Dermis microvascular lymphatic vessel endothelial cell (primary cell): ENCODE results near the gene NRBP1. TPM values are rescaled to one million over a fixed set of nuclear protein-coding genes. Genes with fewer than 3 reads are reported as not detected.
"Not testable (repeated sequence)": the region's sequence is repeated elsewhere in the genome, so short reads cannot be mapped to it uniquely, and the experiment has no call there.

Experiments
- DNase-seq, 2 donors: peaks; one replicate each; pipeline versions ENCODE4 v3.0.0 to v3.0.0-alpha.2; 2010; ENCODE audit warnings: low read depth in 2 of 2
- total RNA-seq: library from RNA; depleted of rRNA; stranded (reverse); fragments of >200 nt; gene quantifications from 2 replicates; pipeline ENCODE4 v1.2.1, GENCODE V29; 2014

Gene NRBP1
- total RNA-seq, 1 donor from 2014 or later = 91.0 TPM

DNA sequence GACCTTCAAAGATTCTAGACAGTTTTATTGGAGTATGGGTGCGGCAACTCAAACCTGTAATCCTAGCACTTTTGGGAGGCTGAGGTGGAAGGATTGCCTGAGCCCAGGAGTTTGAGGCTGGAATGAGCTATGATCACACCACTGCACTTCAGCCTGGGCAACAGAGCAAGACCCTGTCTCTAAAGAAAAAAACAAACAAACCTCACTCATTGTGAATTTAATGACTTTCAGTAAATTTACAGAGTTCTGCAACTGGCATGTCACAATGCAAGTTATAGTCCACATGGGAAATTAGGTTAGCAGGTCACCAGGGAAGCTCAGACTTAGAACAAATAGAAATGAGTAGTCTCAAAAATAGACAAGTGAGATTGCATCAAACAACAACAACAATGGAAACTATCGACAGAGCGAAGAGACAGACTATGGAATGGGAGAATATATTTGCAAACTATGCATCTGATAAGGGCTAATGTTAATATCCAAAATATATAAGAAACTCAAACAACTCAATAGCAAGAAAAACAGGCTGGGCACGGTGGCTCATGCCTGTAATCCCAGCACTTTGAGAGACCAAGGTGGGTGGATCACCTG, 6.7 kb upstream of the NRBP1 start:
- no peak for DNase-seq

DNA sequence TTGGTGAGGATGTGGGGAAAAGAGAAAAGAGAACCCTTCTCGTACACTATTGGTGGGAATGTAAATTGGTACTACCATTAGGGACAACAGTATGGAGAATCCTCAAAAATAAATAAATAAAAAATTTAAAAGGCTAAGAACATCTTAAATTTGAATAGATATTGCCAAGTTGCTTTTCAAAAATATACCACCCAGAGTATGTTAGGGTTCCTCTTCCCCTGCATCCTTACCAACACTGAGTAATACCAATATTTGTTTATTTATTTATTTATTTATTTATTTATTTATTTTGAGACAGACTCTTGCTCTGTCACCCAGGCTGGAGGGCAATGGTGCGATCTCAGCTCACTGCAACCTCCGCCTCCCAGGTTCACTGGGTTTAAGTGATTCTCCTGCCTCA, 5.5 kb upstream of the NRBP1 start:
- no peak for DNase-seq

DNA sequence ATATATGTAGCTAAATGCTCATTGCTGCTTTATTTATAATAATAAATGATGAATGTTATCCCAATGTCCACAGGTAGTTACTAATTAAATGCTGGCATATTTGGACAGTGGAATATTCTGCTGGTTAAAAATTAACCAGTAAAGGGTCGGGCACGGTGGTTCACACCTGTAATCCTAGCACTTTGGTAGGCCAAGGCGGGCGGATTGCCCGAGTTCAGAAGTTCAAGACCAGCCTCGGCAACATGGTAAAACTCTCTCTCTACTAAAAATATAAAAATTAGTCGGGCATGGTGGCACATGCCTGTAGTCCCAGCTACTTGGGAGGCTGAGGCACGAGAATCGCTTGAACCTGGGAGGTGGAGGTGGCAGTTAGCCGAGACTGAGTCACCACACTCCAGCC, 3.4 kb upstream of the NRBP1 start:
- DNase-seq = not testable (repeated sequence)

DNA sequence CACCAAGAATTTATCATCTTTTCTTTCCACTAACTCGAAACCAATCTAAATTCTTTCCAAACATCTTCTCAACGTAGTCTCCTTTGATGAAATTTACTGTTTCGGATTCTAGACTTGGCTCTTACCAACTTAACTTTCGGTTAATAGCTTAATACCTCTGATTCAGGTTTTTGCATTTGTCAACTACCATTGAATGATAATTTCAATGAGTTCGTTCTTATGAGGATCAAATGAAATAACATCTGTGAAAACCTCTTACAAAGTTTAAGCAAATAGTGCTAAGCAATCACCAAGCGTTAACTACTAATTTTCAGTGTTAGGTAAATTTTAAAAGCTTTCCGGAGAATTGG, 593 bp upstream of the NRBP1 start:
- no peak for DNase-seq

DNA sequence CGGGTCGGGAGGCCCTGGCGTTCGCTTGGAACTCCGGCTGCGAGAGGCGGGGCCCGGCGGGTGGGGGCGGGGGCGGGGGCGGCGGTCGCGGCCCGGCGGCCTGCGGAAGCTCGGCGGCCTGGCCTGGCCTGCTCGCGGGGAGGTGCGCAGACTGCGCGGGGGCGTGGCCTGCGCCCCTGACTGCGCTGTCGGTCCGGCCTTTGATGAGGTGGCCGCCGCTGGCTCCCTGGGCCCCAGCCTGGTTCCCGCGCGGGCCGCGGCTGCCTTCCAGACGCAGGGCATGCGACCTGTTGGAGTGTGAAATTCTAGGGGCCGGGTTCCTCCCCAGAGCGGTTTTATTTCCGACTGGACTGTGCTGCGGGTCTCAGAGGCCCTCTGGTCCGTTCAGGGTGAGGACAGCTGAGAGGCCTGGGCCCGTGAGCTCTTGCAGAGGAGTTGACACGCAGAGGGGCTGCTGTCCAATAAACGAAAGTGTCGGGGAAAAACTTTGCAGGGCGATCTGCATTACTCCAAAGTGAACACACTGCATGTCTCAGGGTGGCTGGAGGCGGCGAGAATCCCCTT, 629 bp downstream of the NRBP1 start:
- peak; percentile 63 to 92 for DNase-seq

DNA sequence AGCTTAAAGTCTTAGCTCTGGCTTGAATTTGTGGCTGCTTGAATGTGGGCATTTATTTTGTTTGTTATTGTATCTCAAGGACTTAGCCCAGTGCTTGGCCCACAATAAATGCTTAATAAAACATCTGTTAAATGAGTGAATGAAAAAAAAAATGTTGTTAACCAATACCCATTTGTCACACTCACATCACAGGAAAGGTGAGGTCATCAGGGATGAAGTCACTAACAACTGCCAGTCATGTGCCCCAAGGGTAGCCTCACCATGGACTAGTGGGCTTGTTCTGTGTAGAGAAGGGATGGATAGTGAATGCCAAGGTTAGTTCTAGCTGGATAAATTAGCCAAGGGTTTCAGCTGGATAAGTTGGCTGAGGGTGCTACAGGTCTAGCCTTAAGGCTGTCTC, 3.0 kb downstream of the NRBP1 start:
- DNase-seq = peak; percentile 45 to 83

DNA sequence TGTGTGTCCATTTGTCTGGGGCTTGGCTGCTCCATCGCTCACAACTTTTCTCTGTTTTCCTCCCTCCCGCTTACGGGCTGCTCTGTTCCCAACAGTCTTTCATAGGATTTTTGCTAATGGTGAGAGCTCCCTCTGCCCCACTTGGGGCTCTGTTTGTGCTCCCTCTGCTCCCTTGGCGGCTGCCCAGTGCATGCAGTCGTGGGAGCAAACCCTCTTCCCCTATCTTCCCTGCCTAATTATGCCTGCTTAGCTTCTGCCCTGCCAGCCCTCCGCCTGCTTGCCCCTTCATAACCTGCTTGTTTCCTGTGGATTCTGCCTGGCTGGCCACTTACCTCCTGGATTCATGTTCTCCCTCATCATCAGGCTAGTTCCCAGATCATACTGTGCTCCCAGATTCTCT, 7.2 kb downstream of the NRBP1 start:
- no peak for DNase-seq

DNA sequence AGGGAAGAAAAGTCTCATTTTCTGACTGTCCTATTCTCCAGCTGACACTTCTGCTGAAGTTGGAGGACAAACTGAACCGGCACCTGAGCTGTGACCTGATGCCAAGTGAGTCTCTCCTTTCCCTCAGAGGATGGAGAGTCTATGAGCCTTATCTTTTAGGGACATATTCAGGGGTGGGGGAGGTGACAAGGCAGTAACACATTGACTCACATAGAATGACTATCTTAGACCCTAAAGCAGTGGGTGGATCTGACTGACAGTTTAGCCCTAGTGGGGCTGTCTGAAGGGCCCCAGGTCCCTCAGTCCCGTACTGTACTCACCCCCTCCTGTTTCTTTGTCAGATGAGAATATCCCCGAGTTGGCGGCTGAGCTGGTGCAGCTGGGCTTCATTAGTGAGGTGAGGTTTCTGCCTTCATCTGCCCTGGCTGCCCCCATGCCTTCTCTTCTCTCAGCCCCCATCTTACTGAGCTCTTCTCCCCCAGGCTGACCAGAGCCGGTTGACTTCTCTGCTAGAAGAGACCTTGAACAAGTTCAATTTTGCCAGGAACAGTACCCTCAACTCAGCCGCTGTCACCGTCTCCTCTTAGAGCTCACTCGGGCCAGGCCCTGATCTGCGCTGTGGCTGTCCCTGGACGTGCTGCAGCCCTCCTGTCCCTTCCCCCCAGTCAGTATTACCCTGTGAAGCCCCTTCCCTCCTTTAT, 12.9 kb downstream of the NRBP1 start:
- no peak for DNase-seq

DNA sequence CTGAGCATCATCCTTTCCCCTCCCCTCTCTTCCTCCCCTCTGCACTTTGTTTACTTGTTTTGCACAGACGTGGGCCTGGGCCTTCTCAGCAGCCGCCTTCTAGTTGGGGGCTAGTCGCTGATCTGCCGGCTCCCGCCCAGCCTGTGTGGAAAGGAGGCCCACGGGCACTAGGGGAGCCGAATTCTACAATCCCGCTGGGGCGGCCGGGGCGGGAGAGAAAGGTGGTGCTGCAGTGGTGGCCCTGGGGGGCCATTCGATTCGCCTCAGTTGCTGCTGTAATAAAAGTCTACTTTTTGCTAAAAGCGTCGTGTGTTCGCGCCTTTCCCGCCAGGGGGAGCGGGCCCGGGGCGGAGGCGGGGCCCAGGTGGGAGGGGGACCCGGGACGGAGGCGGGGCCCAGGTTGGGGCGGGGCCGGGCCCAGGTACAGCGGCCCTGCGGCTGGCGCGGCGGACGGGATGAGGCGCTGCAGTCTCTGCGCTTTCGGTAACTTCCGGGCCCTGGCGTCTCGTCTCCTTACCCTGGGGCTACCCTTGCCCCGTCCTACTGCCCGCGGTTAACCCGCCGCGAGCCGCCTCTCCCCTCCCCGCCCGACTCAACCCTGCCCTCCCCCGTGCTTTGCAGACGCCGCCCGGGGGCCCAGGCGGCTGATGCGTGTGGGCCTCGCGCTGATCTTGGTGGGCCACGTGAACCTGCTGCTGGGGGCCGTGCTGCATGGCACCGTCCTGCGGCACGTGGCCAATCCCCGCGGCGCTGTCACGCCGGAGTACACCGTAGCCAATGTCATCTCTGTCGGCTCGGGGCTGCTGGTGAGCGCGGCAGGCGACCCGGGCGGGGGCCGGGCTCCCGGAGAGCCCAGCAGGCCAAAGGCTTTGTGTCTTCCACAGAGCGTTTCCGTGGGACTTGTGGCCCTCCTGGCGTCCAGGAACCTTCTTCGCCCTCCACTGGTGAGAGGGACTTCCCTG, 13.8 kb downstream of the NRBP1 start, which contains the start of gene KRTCAP3:
Gene KRTCAP3 (plus strand): TSS at position 424 of the 962 bp plus-strand sequence. CDS start 32 bp downstream, at position 456.
- DNase-seq = no peak

DNA sequence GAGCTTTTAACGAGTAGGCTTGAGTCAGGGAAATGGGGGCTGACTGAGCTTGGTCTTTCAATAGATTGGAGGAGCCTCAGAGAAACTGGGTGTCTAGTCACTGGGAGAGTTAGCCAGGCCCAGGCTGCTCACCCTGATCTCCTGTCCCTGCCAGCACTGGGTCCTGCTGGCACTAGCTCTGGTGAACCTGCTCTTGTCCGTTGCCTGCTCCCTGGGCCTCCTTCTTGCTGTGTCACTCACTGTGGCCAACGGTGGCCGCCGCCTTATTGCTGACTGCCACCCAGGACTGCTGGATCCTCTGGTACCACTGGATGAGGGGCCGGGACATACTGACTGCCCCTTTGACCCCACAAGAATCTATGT, 14.5 kb downstream of the NRBP1 start:
- no peak for DNase-seq

DNA sequence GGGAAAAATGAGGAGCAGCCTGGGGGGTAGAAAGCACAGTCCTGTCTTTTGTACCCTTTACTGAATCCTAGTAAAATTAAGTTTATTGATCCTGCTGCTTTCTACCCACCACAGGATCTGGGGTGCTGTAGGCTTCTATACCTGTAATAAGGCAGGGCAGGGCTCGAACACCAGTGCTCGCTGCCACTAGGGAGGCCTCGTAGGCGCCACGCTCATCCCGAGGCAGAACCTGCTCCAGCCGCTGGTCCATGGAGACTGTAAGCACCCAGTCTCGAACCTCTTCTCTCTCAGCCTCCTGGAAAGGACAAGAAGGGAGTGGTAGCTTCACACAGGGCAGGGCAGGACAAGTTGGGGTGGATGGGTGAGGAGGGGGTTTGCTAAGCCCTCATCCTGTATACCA, 16.7 kb downstream of the NRBP1 start:
- DNase-seq = no peak

DNA sequence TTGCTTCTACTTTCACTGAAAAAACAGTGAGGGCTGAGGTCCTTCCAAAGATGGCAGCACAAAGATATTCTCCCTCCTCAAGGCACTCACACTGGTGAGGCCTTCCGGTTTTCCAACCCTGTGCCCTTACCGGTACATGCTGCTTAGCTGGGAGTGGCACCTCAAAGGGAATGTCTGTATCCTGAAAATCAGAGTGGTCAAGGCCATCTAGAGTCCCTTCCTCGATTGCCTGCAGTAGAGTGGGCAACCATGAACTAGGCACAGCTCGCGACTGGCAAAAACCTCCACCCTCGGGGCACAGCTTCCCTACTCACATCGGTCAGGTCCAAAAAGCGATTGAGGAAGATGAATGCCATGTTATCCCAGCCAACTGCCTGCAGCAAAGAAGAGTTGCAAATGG, 17.2 kb downstream of the NRBP1 start:
- no peak for DNase-seq

DNA sequence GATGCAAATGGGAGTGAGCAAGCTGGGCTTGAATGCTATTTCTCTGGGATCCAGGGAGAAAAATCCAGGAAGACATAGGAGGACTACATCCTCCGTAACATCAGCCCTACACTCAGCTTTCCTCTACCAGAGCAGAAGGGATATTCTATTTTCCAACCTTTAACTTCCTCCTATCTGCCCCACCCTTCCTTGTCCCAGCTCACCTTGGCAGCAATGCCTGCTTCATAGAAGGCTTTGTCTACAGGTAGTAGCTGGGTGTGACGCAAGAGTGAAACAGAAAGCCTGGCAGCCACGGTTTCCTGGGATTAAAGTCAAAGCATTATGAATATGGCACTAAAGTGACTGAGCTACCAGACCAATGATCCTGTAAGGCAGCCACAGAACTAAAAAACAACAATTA, 17.6 kb downstream of the NRBP1 start:
- DNase-seq = no peak

DNA sequence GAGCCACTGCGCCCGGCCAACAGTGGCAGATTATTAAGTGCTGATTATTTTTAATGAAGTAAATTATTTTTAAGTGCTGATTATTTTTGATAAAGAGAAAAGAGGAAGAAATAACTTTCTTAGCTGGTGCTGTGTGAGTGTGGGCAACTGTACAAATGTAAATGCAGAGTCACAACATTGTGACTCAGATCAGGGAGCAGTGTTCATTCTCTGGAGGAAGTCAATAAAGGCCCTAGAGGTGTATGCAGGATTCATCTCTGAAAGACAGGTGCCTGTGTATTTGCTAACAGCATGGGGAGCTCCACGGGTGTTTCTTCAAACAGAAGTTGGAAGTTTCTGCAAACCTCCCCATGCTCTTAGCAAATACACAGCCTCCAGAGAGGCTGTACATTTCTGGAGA, 19.9 kb downstream of the NRBP1 start:
- no peak for DNase-seq

DNA sequence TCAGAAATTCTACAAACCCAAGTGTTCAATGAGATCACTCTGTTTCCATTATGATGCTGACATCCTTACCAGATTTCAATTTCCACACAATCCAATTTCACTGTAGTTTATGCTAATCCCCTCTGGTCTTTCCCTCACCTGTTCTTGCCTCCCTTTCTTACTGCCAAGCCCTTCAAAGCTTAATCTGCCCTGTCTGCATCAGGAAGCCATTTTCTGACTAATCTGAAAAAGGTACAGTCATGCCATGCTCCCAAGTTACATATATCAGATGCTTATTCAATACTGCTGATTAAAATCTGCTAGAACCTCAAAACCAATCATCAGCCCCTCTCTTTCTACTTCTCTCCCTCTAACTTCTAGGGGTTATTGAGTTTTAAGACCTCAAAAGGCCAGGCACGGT, 22.7 kb downstream of the NRBP1 start:
- DNase-seq = no peak

DNA sequence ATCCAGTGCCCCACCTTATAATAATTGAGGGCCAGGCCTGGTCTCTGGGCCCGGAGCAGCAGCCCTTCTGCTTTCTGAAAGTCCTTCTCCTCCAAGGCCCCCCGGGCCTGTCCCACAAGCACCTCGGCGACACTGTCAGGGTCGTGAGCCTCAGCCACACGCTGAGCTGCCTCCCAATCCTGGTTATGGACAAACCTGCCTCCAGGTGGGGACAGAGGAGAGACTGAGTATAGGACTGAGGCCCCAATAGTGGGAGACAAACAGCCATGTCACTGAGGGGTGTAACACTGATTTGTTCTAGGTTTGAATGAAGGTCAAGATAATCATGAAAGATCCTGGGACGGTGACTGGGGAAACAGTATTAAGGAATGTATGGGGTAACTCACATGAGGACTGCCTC, 25.5 kb downstream of the NRBP1 start:
- DNase-seq = no peak

DNA sequence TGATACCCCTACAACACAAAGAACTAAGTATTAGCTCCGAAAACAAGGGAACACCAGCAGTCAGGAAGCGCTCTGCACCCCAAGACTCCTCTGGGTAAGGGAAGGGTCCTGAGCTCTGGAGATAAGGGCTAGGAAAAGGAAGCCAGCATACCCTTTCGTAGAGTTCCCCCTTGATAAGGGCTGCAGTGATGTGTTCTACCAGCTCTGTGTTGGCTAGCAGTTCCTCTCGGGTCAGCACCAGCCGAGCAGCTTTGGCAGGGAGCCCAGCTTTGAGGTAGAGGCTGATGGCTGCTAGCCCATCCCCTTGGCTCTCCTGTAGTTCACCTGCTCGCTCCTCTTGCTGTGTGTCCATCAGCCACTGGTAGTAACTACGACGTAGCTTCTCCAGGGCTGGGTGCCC, 32.7 kb downstream of the NRBP1 start:
- DNase-seq = no peak

DNA sequence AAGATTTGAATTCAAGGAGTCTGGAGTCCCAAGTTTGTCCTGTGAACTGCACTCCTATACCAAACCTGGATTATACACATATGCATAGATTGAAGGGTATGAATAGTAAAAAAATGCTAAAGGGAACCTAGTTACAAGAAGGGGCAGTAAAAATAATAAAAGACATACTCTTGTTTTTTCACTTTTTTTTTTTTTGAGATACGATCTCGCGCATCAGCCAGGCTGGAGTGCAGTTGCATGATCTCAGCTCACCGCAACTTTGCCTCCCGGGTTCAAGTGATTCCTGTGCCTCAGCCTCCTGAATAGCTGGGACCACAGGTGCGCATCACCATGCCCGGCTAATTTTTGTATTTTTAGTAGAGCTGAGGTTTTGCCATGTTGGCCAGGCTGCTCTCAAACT, 36.0 kb downstream of the NRBP1 start:
- no peak for DNase-seq

DNA sequence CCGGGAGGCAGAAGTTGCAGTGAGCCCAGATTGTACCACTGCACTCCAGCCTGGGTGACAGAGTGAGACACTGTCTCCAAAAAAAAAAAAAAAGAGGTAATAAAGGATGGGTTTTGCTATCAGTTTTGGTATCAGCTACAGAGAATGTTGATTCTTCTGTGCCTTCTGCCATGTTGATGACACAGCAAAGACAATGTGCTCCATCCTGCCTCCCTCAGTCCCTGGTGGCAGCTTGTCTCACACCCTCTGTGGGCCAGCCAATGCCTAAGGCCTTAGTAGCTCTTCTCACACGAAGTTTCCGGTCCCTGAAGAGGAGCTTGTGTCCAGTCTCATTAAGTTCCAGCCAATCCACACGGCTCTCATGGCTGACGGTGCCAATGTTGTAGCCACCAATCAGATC, 43.5 kb downstream of the NRBP1 start:
- no peak for DNase-seq

DNA sequence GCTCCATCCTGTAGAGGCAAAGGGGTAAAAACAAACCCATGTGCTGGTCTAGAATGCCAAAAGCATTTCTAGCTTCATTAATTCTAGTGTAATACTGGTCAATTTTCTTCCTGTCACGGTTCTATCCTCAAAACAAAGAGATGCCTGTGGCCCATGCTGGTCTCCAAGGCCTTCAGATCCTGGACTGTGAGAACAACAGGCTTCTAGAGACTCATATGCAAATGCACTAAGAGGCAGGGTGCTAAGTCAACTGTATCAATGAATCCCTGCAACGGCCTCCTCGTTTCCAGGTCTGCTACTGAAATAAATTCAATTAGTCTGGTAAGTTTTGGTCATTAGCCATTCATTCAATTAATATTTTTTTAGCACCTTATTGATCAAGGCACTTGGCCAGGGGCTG, 57.1 kb downstream of the NRBP1 start:
- DNase-seq = no peak

DNA sequence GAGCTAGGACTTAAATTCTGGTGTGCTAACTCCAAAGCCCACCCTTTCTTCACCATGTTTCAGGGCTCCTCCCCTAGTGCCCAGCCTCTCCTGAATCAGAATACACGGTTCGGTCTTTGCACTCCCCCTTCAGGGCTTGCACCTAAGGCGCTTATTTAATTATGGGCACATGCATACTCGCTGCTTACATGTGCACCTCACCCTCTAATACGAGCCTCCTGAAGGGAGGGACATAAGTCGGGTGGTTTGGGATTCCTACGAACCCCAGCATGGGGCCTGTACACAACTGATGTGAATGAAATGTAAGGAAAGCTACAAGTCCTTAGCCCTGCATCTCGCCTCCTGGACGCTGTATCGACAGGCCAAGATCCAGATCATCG, 60.7 kb downstream of the NRBP1 start:
- peak in 1 of 2 donors; percentile 36 for DNase-seq
